ENCODE data around the gene STX17.

DNA sequence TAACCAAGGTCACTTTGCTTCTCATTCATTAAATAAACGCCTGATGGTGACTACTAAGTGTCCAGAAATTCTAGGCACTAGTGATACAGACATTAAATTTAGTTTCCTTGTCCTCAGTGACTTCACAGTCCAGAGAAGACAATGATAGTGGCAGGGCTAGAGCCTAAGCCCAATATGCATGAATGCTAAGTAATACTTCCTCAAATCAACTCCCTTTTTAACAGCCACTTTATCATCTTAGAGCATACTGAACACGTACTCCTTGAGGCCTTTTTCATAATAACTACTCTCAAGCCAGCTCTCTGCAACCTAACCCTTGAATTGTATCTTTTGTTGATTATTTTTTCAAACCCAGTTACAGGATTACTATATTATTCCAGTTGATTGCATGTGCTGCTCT is 74.1 kb downstream of the STX17 start:
- no peak for TF ChIP-seq POLR2A (IDR thresholded peaks at IDR 0.05)
- no peak for TF ChIP-seq POLR2AphosphoS5 (IDR thresholded peaks at IDR 0.05)
- TF ChIP-seq CTCF (IDR thresholded peaks at IDR 0.05), result no peak

Measured in prostate gland (tissue), 2 donors.